ENCODE data around the gene JADE1.
A peak's percentile ranks its signal among the peaks of the same experiment; 100 is the strongest.

The JADE1 gene

DNA sequence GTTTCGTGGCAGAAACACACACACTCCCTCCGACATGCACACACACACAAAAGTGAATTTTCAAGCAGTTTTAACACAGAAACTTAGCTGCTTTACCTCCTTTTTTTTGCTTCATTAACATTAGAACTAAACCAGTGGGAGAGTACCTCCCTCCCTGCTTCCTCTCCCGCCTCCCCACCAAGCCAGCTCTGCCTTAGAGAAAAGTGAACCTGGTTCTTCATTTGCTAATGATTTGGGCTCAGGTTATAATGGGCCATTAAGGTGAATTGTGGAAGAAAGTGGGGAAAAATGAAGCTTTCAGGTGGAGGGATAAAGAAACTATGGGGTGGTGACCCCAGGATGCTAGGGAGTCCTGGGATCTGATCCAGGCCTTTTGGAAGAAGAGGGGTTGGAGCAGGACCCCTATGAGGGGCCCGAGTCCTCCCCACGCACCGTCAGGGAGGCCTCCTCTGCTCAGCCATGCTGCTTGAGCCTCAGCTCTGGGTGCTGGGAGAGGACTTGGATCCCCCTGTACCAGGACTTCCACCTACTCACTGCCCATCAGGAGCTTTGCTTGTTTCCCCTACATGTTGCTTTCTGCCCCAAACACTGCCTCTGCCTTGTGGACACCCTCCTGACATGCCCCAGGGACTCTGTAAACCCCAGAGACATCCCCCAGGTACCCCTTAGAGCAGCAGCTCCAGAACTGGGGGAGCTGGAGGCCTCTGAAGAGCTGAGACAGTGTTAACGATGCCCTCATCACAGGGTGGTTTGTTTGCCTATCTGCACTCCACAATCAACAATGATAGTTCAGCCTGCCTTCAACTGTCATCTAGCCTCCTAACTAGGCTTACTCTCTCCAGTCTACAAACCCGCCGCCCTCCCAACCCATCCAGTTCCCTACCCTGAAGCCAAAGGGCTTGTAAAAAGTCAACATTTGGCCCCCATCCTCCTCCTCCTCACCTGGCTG, 6.5 kb upstream of the JADE1 start:
- in situ Hi-C loops (cut with HindIII; ENCODE audit: low pct_ligation_motif_present, low pct_unique_long_range_greater_than_20kb, low sequenced_read_pairs) = no loop called here
- DNase-seq = no peak

DNA sequence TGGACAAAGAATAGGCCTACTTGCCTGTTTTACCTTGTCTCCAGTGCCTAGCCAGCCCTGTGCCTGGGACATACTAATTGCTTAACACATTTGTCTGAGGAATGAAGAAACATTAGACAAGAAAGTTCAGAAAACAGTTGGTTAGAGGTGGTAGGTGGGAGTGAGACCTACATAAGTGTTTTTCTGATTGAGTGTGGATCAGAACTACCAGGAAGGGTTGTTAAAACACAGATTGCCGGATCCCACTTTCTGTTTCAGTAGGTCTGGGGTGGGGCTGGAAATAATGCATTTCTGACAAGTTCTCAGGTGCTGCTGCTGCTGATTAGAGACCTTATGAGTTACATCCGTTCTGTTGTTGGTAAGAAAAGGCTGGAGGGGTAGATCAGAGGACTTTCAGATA, 5.7 kb upstream of the JADE1 start:
- in situ Hi-C loops (cut with HindIII; ENCODE audit: low pct_ligation_motif_present, low pct_unique_long_range_greater_than_20kb, low sequenced_read_pairs) = no loop called here
- DNase-seq = no peak

- in situ Hi-C loops (cut with HindIII; ENCODE audit: low pct_ligation_motif_present, low pct_unique_long_range_greater_than_20kb, low sequenced_read_pairs) = no loop called here
Observed at GRCh38 chr4:128810331-128810870, 901 bp downstream of the JADE1 start.

GRCh38 chr4:128810871-128811570, 1.5 kb downstream of the JADE1 start:
- peak; percentile 91 for DNase-seq
- in situ Hi-C loops (cut with HindIII; ENCODE audit: low pct_ligation_motif_present, low pct_unique_long_range_greater_than_20kb, low sequenced_read_pairs) = no loop called here

More at GRCh38 chr4:128810331-128810870, 901 bp downstream of the JADE1 start:
- no peak for DNase-seq

DNA sequence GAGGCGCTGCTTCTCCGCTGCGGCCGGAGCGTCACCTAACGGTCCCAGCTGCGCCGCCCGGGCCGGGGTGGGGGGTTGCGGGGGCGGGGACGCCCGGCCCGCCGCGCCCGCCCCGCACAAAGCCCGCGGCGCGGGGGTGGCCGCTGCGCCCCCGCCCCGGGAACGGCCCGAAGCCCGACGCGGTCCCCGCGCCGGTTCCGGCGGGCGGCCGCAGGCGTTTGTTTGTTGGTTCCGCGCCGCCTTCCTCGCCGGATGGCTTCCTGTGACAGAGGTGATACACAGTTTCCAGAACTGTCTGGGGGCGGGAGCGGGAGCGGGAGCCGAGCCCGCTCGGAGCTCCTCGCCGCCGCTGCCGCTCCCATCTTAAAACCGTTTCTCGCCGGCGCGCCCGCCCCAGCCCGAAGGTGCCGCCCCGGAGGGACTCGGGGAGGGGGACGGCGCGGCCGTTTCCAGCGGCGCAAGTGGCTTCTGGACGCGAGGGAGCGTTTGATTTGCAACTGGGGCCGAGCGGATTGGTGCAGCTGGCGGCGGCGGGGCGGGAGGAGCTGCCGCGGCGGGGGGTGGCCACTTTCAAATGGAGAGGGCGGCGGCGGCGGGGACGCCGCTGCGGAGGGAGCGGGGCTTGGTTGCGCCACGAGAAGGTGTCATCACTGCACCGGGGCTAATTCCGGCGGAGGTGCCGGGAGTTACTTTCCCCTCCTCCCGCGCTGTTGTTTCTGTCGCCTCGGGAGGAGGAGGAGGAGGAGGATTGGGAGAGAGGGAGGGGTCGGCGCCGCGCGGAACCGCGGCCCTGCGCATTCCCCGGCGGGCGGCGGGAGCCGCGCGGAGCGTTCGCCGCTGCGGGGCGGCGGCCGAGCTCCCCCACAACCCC, 2.3 kb downstream of the JADE1 start:
- in situ Hi-C loops (cut with HindIII; ENCODE audit: low pct_ligation_motif_present, low pct_unique_long_range_greater_than_20kb, low sequenced_read_pairs) = no loop called here

GRCh38 chr4:128812442-128813235, 3.1 kb downstream of the JADE1 start:
- in situ Hi-C loops (cut with HindIII; ENCODE audit: low pct_ligation_motif_present, low pct_unique_long_range_greater_than_20kb, low sequenced_read_pairs) = no loop called here
- peak; percentile 69 for DNase-seq

More for the DNA sequence above, 2.3 kb downstream of the JADE1 start:
- peak; percentile 86 for DNase-seq

- in situ Hi-C loops (cut with HindIII; ENCODE audit: low pct_ligation_motif_present, low pct_unique_long_range_greater_than_20kb, low sequenced_read_pairs) = no loop called here
- no peak for DNase-seq
Observed at GRCh38 chr4:128813965-128814364, 4.5 kb downstream of the JADE1 start.

GRCh38 chr4:128818442-128818841, 8.9 kb downstream of the JADE1 start:
- no peak for DNase-seq
- in situ Hi-C loops (cut with HindIII; ENCODE audit: low pct_ligation_motif_present, low pct_unique_long_range_greater_than_20kb, low sequenced_read_pairs) = no loop called here

- DNase-seq = no peak
- in situ Hi-C loops (cut with HindIII; ENCODE audit: low pct_ligation_motif_present, low pct_unique_long_range_greater_than_20kb, low sequenced_read_pairs) = no loop called here
Observed at GRCh38 chr4:128819082-128819742, 9.7 kb downstream of the JADE1 start.

- DNase-seq = no peak
- in situ Hi-C loops (cut with HindIII; ENCODE audit: low pct_ligation_motif_present, low pct_unique_long_range_greater_than_20kb, low sequenced_read_pairs) = no loop called here
Observed at GRCh38 chr4:128820671-128821070, 11.2 kb downstream of the JADE1 start.

DNA sequence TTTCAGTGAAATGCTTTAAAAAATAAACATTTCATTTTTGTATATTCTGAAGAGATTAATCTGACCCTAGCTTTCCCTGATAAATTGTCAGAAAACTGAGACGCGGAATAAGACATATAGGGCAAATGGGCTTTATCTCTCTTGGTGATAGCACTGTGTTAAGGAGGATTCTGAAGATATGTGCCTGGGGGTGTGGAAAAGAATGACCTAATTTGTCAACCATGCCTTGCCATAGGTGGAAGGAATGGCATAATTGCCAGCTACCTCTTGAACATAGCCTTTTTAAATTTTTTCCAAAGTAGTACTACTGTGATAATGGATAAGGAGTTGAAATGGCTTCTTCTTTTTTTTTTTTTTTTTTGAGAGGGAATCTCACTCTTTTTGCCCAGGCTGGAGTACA, 11.7 kb downstream of the JADE1 start:
- in situ Hi-C loops (cut with HindIII; ENCODE audit: low pct_ligation_motif_present, low pct_unique_long_range_greater_than_20kb, low sequenced_read_pairs) = no loop called here

DNA sequence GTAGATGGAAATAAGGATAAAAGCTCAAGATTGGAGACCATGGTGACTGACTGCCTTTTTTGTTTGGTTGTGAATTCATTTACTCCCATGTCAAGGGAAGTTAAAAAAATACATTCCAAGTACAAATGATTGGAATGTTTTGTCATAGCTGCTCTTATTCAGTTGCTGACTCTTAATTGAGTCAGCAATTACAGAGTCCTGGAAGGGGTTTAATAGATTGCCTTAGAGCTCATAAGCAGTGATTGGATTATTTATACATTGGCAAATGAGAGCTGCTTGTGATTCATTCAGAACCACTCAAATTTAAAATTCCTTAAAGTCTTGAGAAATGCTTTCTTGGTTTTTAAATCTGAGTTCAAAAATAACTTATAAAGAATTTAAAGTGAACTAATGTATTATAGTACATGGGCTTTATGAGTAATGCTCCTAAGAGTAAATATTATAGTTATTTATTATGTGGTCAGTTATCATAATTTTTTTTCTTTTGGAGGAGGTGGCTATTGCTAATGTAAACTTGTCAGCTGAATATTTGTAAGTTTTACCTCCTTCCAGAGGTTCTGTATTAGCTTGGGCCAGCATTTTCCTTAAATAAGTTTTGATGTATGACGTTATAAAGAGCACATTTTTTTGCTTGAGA, 13.6 kb downstream of the JADE1 start:
- DNase-seq = no peak
- in situ Hi-C loops (cut with HindIII; ENCODE audit: low pct_ligation_motif_present, low pct_unique_long_range_greater_than_20kb, low sequenced_read_pairs) = no loop called here

More for the DNA sequence above, 11.7 kb downstream of the JADE1 start:
- DNase-seq = no peak

DNA sequence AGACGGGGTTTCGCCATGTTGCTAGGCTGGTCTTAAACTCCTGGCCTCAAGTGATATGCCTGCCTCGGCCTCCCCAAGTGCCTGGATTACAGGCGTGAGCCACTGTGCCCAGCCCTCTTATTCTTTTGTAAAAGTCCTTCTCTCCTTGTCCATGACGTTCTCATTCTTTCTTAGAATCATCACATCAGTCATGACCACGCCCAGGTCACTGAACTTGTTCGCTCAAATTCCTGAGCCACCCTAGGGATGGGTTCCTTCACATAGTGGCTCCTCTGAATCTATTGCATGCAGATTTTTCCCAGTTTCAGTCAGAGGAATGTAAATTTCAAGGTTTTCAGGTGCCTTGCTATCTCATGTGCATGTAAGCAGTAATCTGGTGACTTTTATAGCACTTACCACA, 15.7 kb downstream of the JADE1 start:
- in situ Hi-C loops (cut with HindIII; ENCODE audit: low pct_ligation_motif_present, low pct_unique_long_range_greater_than_20kb, low sequenced_read_pairs) = no loop called here
- no peak for DNase-seq

DNA sequence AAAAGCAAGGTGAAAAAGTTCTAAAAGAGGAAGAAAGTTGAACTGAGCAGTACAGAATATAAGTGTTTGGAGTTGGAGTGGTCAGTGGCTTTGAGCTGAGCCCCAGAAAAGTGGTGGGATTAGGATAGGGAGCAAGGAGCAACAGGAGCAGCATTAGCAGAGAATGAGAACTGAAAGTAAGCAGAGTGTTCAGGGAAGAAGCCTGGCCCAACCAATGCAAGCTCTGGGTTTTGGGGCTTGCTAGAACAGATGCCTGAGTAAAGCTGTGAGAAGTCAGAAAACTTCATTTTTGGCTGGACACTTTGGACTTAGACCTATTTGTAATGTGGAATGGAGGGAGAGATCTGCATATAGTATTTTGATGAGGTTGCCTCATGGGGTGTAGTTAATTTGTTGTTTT, 17.8 kb downstream of the JADE1 start:
- DNase-seq = no peak
- in situ Hi-C loops (cut with HindIII; ENCODE audit: low pct_ligation_motif_present, low pct_unique_long_range_greater_than_20kb, low sequenced_read_pairs) = no loop called here

- no peak for DNase-seq
- in situ Hi-C loops (cut with HindIII; ENCODE audit: low pct_ligation_motif_present, low pct_unique_long_range_greater_than_20kb, low sequenced_read_pairs) = no loop called here
Observed at GRCh38 chr4:128830906-128831503, 21.5 kb downstream of the JADE1 start.

DNA sequence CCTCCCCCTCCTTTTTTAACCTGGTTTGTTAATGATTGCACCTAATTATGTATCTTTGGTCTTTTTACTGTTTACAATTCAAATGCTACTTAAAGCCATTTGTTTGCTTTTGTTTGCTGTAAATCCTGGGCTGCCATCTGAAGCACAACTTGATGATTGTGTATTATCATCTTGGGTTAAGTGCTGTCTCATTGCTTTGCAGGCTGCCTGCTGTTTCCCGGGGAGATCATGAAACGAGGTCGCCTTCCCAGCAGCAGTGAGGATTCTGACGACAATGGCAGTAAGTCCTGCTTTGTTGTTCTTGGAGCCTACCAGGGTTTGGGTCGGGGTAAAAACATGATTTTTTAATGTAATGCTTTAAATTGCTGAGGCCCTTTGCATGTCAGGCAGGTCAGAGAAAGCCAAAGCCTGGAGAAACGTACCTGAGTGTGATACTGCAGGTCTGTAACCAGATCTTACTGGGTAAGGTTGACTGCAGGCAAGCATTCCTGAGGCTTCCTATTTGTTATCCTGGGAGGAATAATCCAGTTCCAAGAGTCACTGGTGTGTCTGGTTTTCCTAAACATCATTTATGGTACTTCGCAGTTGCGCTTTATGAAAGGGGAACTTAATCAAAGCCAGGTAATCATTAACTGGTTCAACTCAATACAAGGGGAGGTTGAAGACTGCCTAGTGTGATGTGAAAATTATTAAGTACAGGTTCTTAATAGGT, 22.2 kb downstream of the JADE1 start:
- in situ Hi-C loops (cut with HindIII; ENCODE audit: low pct_ligation_motif_present, low pct_unique_long_range_greater_than_20kb, low sequenced_read_pairs) = no loop called here
- no peak for DNase-seq

All from ACHN (cell line).